ENCODE results near the gene ISCU. TPM values are rescaled to one million over a fixed set of nuclear protein-coding genes. Genes with fewer than 3 reads are reported as not detected.

Gene ISCU
- total RNA-seq, 4 donors from 2014 or later: 113 to 155 (median 130) TPM

GRCh38 chr12:108559007-108559655 is 3.3 kb upstream of the ISCU start:
- Histone ChIP-seq H3K4me1 (peaks cover 19 to 55% (median 43%) of the 10 kb centered on the region in 4 donors), H3K36me3 (peaks cover 0 to 3% (median under 1%) of the 10 kb centered on the region in 4 donors), H3K4me3 (no peak overlapping the region), H3K27me3 (no peaks in the 10 kb centered on the region), H3K9me3 (no peaks in the 10 kb centered on the region), H3K27ac (no peak overlapping the region)
- in situ Hi-C loops (cut with MboI; ENCODE audit: low pct_ligation_motif_present in 1 of 4, low pct_unique_long_range_greater_than_20kb in 1 of 4, low sequenced_read_pairs in 3 of 4): loop anchor here in 2 of 4 donors (25.0 kb wide), 1 partner anchor 528 kb away; the partner anchor contains the start of genes ALKBH2 (in 2 of the 2) and UNG (in 2 of the 2)
- TF ChIP-seq POLR2AphosphoS5 (IDR thresholded peaks at IDR 0.05) (no peak), EP300 (IDR thresholded peaks at IDR 0.05; ENCODE audit: low read depth) (no peak), POLR2A (IDR thresholded peaks at IDR 0.05) (no peak), CTCF (IDR thresholded peaks at IDR 0.05) (no peak)
- no peak for DNase-seq
- intact Hi-C loops (cut with DNase I; ENCODE audit: low total_unique reads): no loop called here
- WGBS, 2 donors (ENCODE audit: low coverage in 1 of 2): 73% methylated on average over 14 of the region's 14 CpGs; no CpG with 5 or more reads in 1 of the 2 donors

DNA sequence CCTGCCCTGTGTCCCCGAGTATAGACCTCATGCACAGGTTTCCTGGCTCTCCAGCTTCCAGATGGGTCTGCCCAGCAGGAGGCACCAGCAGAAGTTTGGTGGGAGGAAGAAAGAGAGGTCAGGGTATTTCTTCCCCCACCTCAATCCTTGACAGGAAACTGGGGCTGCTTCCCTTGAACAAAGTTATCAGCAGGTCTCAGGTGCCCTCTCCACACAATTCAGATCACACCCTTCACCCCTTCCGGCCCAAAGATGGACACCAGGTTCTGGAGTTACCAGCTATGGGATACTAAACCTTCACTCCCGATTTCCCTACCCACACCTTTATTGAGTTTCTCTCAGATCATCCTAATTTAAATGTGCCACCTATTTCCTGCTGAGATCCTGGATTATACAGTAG is 2.6 kb upstream of the ISCU start:
- peak overlapping the region in 3 of 4 donors; percentile 90 to 97 (median 95) for H3K27ac ChIP-seq
- in situ Hi-C loops (cut with MboI; ENCODE audit: low pct_ligation_motif_present in 1 of 4, low pct_unique_long_range_greater_than_20kb in 1 of 4, low sequenced_read_pairs in 3 of 4): loop anchor here in 3 of 4 donors (10.0 to 25.0 kb wide), 3 partner anchors 55 to 528 kb away; partner anchors contain the start of genes ALKBH2 (in 2 of the 3) and UNG (in 2 of the 3)

GRCh38 chr12:108560321-108560721 is 2.1 kb upstream of the ISCU start:
- Histone ChIP-seq H3K36me3 (peaks cover 0 to 14% (median 6%) of the 10 kb centered on the region in 4 donors), H3K4me1 (peaks cover 19 to 63% (median 43%) of the 10 kb centered on the region in 4 donors), H3K27me3 (no peaks in the 10 kb centered on the region), H3K27ac (peak overlapping the region; percentile 90 to 98 (median 96)), H3K9me3 (no peaks in the 10 kb centered on the region), H3K4me3 (peak overlapping the region; percentile 71 to 97 (median 86))
- no peak for TF ChIP-seq POLR2AphosphoS5 (IDR thresholded peaks at IDR 0.05)
- no peak for TF ChIP-seq EP300 (IDR thresholded peaks at IDR 0.05; ENCODE audit: low read depth)
- no peak for TF ChIP-seq POLR2A (IDR thresholded peaks at IDR 0.05)
- TF ChIP-seq CTCF (IDR thresholded peaks at IDR 0.05): no peak
- DNase-seq: no peak
- intact Hi-C loops (cut with DNase I; ENCODE audit: low total_unique reads): loop anchor here (2.0 to 10.0 kb wide), 4 partner anchors 57 to 1606 kb away; partner anchors contain the start of genes TMEM263 and USP30
- WGBS, 2 donors (ENCODE audit: low coverage in 1 of 2): 0 to 1% methylated on average over 12 of the region's 12 CpGs
- in situ Hi-C loops (cut with MboI; ENCODE audit: low pct_ligation_motif_present in 1 of 4, low pct_unique_long_range_greater_than_20kb in 1 of 4, low sequenced_read_pairs in 3 of 4): loop anchor here in 3 of 4 donors (10.0 to 25.0 kb wide), 3 partner anchors 54 to 527 kb away; partner anchors contain the start of genes ALKBH2 (in 2 of the 3) and UNG (in 2 of the 3)

More for the DNA sequence above, 2.6 kb upstream of the ISCU start:
- Histone ChIP-seq H3K4me3 (peak overlapping the region in 3 of 4 donors; percentile 71 to 97 (median 94)), H3K9me3 (no peaks in the 10 kb centered on the region), H3K27me3 (no peaks in the 10 kb centered on the region), H3K36me3 (peaks cover 0 to 9% (median 3%) of the 10 kb centered on the region in 4 donors), H3K4me1 (peaks cover 19 to 59% (median 43%) of the 10 kb centered on the region in 4 donors)
- DNase-seq: no peak
- WGBS, 2 donors (ENCODE audit: low coverage in 1 of 2): 25 to 31% methylated on average over 2 to 3 of the region's 3 CpGs
- no peak for TF ChIP-seq POLR2A (IDR thresholded peaks at IDR 0.05)
- TF ChIP-seq EP300 (IDR thresholded peaks at IDR 0.05; ENCODE audit: low read depth): no peak
- TF ChIP-seq POLR2AphosphoS5 (IDR thresholded peaks at IDR 0.05): no peak
- no peak for TF ChIP-seq CTCF (IDR thresholded peaks at IDR 0.05)
- intact Hi-C loops (cut with DNase I; ENCODE audit: low total_unique reads): loop anchor here (2.0 to 10.0 kb wide), 4 partner anchors 58 to 1605 kb away; partner anchors contain the start of genes TMEM263 and USP30
